ENCODE data around the gene RTP3. TPM values are rescaled to one million over a fixed set of nuclear protein-coding genes. Genes with fewer than 3 reads are reported as not detected.

The RTP3 gene
- total RNA-seq, 1 donor from 2014 or later = not detected

DNA sequence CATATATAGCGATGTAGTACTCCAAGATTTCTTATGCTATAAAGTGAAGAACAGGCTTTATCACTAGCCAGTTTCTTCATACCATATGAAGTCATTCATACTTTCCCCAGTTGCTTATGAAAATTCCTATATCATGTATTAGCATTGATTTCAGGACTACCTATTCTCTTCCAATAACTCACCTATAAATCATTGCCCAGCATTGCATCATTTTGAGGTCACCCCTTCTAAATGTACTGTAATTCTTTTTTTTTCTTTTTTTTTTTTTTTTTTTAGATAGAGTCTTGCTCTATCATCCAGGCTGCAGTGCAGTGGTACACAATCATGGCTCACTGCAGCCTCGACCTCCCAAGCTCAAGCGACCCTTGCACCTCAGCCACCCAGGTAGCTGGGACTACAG lies 27.1 kb downstream of the RTP3 start:
- DNase-seq (ENCODE audit: low read depth) (no peak), FAIRE-seq (no peak)
- TF ChIP-seq, protein P1, sequence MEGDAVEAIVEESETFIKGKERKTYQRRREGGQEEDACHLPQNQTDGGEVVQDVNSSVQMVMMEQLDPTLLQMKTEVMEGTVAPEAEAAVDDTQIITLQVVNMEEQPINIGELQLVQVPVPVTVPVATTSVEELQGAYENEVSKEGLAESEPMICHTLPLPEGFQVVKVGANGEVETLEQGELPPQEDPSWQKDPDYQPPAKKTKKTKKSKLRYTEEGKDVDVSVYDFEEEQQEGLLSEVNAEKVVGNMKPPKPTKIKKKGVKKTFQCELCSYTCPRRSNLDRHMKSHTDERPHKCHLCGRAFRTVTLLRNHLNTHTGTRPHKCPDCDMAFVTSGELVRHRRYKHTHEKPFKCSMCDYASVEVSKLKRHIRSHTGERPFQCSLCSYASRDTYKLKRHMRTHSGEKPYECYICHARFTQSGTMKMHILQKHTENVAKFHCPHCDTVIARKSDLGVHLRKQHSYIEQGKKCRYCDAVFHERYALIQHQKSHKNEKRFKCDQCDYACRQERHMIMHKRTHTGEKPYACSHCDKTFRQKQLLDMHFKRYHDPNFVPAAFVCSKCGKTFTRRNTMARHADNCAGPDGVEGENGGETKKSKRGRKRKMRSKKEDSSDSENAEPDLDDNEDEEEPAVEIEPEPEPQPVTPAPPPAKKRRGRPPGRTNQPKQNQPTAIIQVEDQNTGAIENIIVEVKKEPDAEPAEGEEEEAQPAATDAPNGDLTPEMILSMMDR (IDR thresholded peaks at IDR 0.05; ENCODE audit: insufficient read depth, low read length, severe bottlenecking) = no peak
- no peaks in the 10 kb centered on the region for H3K27me3 ChIP-seq (ENCODE audit: control insufficient read depth, insufficient read depth, low read length)
- H3K36me3 ChIP-seq (ENCODE audit: control insufficient read depth, insufficient read depth, low read length) = no peaks in the 10 kb centered on the region
- H3K4me3 ChIP-seq (ENCODE audit: low read depth, low read length) = no peak overlapping the region

DNA sequence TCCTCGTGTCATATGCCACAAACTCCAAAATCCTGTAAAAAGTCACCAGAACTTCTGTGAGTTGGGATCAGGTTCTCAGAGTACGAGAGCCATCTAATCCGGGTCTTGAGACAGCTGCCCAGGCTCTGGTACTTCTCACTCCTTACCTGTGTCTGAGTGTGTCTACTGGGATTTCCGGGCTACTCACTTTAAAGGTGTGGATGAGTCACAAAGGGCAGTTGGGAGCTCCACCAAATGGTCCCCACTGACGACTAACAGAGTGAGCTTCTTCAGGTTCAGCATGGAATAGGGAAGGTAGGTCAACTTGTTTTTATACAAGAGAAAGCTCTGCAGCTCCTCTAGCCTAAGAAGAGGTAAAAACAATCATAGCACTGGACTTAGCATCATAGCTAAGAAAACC lies 29.5 kb downstream of the RTP3 start:
- H3K4me3 ChIP-seq (ENCODE audit: low read depth, low read length) = no peak overlapping the region
- no peak for FAIRE-seq
- TF ChIP-seq, protein P1 (IDR thresholded peaks at IDR 0.05; ENCODE audit: insufficient read depth, low read length, severe bottlenecking) = no peak

GRCh38 chr3:46533091-46533490 lies 35.3 kb downstream of the RTP3 start:
- TF ChIP-seq, protein P1 (IDR thresholded peaks at IDR 0.05; ENCODE audit: insufficient read depth, low read length, severe bottlenecking) = no peak
- DNase-seq (ENCODE audit: low read depth) (no peak), FAIRE-seq (no peak)
- Histone ChIP-seq H3K4me3 (ENCODE audit: low read depth, low read length) (no peak overlapping the region), H3K27me3 (ENCODE audit: control insufficient read depth, insufficient read depth, low read length) (no peaks in the 10 kb centered on the region), H3K36me3 (ENCODE audit: control insufficient read depth, insufficient read depth, low read length) (no peaks in the 10 kb centered on the region)

More for the DNA sequence above, 29.5 kb downstream of the RTP3 start:
- peak; percentile 53 for DNase-seq (ENCODE audit: low read depth)
- Histone ChIP-seq H3K27me3 (ENCODE audit: control insufficient read depth, insufficient read depth, low read length) (no peaks in the 10 kb centered on the region), H3K36me3 (ENCODE audit: control insufficient read depth, insufficient read depth, low read length) (no peaks in the 10 kb centered on the region)

DNA sequence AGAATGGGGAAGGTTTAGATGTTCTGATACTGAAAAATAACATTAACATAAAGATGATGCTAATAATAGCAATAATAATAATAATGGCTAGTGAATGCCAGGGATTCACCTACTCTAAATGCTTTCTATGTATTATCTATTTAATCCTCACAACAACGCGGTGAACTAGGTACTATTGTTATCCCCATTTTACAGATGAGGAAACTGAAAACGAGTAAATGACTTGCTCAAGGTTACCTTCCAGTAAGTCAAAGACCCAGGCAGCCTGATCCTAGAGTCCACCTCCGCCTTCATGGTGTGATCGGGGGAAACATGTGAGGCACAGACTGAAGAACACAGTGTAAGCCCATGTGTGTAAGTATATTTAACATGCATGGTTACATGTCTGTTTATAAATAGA lies 38.0 kb downstream of the RTP3 start:
- Histone ChIP-seq H3K36me3 (ENCODE audit: control insufficient read depth, insufficient read depth, low read length) (no peaks in the 10 kb centered on the region), H3K27me3 (ENCODE audit: control insufficient read depth, insufficient read depth, low read length) (no peaks in the 10 kb centered on the region), H3K4me3 (ENCODE audit: low read depth, low read length) (no peak overlapping the region)
- FAIRE-seq (no peak), DNase-seq (ENCODE audit: low read depth) (no peak)
- TF ChIP-seq, protein P1 (IDR thresholded peaks at IDR 0.05; ENCODE audit: insufficient read depth, low read length, severe bottlenecking) = no peak

- no peak for FAIRE-seq
- TF ChIP-seq, protein P1 (IDR thresholded peaks at IDR 0.05; ENCODE audit: insufficient read depth, low read length, severe bottlenecking) = no peak
- H3K4me3 ChIP-seq (ENCODE audit: low read depth, low read length) = no peak overlapping the region
- H3K36me3 ChIP-seq (ENCODE audit: control insufficient read depth, insufficient read depth, low read length) = no peaks in the 10 kb centered on the region
- no peaks in the 10 kb centered on the region for H3K27me3 ChIP-seq (ENCODE audit: control insufficient read depth, insufficient read depth, low read length)
- DNase-seq (ENCODE audit: low read depth) = no peak
These were observed 39.0 kb downstream of the RTP3 start for GRCh38 chr3:46536758-46537157.

- Histone ChIP-seq H3K27me3 (ENCODE audit: control insufficient read depth, insufficient read depth, low read length) (no peaks in the 10 kb centered on the region), H3K4me3 (ENCODE audit: low read depth, low read length) (no peak overlapping the region), H3K36me3 (ENCODE audit: control insufficient read depth, insufficient read depth, low read length) (no peaks in the 10 kb centered on the region)
- no peak for FAIRE-seq
- DNase-seq (ENCODE audit: low read depth) = no peak
- TF ChIP-seq, protein P1 (IDR thresholded peaks at IDR 0.05; ENCODE audit: insufficient read depth, low read length, severe bottlenecking) = no peak
These were observed 39.5 kb downstream of the RTP3 start for GRCh38 chr3:46537316-46537715.
